Esophagus squamous epithelium (tissue), 4 donors: ENCODE measurements around the gene HEBP2.

ENCODE experiments used
- POLR2A ChIP-seq, 4 donors: fragments of 450-650 bp; IDR thresholded peaks; one replicate each; pipeline ENCODE4 v1.6.1; 2017; ENCODE audit warnings: antibody characterized with exemption in 4 of 4, mild to moderate bottlenecking in 4 of 4, moderate library complexity in 3 of 4
- TF ChIP-seq, protein P1 (sequence below), 6 experiments: fragments of 450-650 bp in 4 of 6; fragments of 200-600 bp in 2 of 6; sonication (generic) in 2 of 6; IDR thresholded peaks; one replicate each; pipeline ENCODE4 v1.5.1; 2016 to 2019; ENCODE audit warnings: antibody characterized with exemption in 6 of 6, mild to moderate bottlenecking in 4 of 6, moderate library complexity in 4 of 6

GRCh38 chr6:138377844-138378243 is 26.2 kb upstream of the HEBP2 start, which contains the start of gene SMIM28:
- no peak for TF ChIP-seq POLR2A (IDR thresholded peaks at IDR 0.05)
- TF ChIP-seq, protein P1, sequence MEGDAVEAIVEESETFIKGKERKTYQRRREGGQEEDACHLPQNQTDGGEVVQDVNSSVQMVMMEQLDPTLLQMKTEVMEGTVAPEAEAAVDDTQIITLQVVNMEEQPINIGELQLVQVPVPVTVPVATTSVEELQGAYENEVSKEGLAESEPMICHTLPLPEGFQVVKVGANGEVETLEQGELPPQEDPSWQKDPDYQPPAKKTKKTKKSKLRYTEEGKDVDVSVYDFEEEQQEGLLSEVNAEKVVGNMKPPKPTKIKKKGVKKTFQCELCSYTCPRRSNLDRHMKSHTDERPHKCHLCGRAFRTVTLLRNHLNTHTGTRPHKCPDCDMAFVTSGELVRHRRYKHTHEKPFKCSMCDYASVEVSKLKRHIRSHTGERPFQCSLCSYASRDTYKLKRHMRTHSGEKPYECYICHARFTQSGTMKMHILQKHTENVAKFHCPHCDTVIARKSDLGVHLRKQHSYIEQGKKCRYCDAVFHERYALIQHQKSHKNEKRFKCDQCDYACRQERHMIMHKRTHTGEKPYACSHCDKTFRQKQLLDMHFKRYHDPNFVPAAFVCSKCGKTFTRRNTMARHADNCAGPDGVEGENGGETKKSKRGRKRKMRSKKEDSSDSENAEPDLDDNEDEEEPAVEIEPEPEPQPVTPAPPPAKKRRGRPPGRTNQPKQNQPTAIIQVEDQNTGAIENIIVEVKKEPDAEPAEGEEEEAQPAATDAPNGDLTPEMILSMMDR (IDR thresholded peaks at IDR 0.05): no peak
